Measurements from ENCODE around the gene YBX1.

YBX1 gene

GRCh38 chr1:42735477-42736105, 53.4 kb downstream of the YBX1 start:
- DNase-seq, result no peak

- DNase-seq, result no peak
Measured at GRCh38 chr1:42736152-42736551, 53.9 kb downstream of the YBX1 start.

- no peak for DNase-seq
Measured at GRCh38 chr1:42736571-42737200, 54.5 kb downstream of the YBX1 start.

GRCh38 chr1:42737257-42737656, 55.0 kb downstream of the YBX1 start:
- DNase-seq, result no peak

GRCh38 chr1:42737986-42738677, 55.9 kb downstream of the YBX1 start:
- DNase-seq, result no peak

GRCh38 chr1:42738678-42739226, 56.5 kb downstream of the YBX1 start:
- no peak for DNase-seq

- no peak for DNase-seq
Measured at GRCh38 chr1:42739753-42740700, 57.8 kb downstream of the YBX1 start, which contains the start of gene CLDN19. Gene CLDN19, minus strand, starts transcription at chr1:42740236. Its CDS starts 173 bp downstream, at chr1:42740063.

GRCh38 chr1:42740851-42741580, 58.8 kb downstream of the YBX1 start:
- no peak for DNase-seq

GRCh38 chr1:42741706-42742105, 59.5 kb downstream of the YBX1 start:
- no peak for DNase-seq

- no peak for DNase-seq
Measured at GRCh38 chr1:42742141-42742540, 59.9 kb downstream of the YBX1 start.

GRCh38 chr1:42742617-42743316, 60.5 kb downstream of the YBX1 start:
- DNase-seq, result no peak

- DNase-seq, result no peak
Measured at GRCh38 chr1:42743317-42744147, 61.3 kb downstream of the YBX1 start.

GRCh38 chr1:42744148-42744413, 61.9 kb downstream of the YBX1 start:
- no peak for DNase-seq

GRCh38 chr1:42745851-42746250, 63.6 kb downstream of the YBX1 start:
- DNase-seq, result no peak

- no peak for DNase-seq
Measured at GRCh38 chr1:42746436-42747105, 64.4 kb downstream of the YBX1 start.

GRCh38 chr1:42747125-42747524, 64.9 kb downstream of the YBX1 start:
- DNase-seq, result peak; percentile 50

- DNase-seq, result no peak
Measured at GRCh38 chr1:42748021-42748420, 65.8 kb downstream of the YBX1 start.

- DNase-seq, result no peak
Measured at GRCh38 chr1:42748461-42749410, 66.5 kb downstream of the YBX1 start.

- no peak for DNase-seq
Measured at GRCh38 chr1:42750041-42750440, 67.8 kb downstream of the YBX1 start.

All from CD4-positive, alpha-beta T cell treated with Interleukin-12 subunit alpha and Interleukin-12 subunit beta, for 1 hour (primary cell).